ENCODE data around the gene SLC29A3. TPM values are rescaled to one million over a fixed set of nuclear protein-coding genes. Genes with fewer than 3 reads are reported as not detected.

The SLC29A3 gene
- total RNA-seq, 1 experiment from 2014 or later, result 4.4 TPM

- Histone ChIP-seq H3K9ac (ENCODE audit: low read length) (no peak overlapping the region), H3K9me2 (replicated peaks; ENCODE audit: low read length) (no peaks in the 10 kb centered on the region)
- CTCF ChIA-PET, result no interaction called here
Measured at GRCh38 chr10:71288461-71288860, 30.6 kb upstream of the SLC29A3 start.

GRCh38 chr10:71289421-71290130, 29.5 kb upstream of the SLC29A3 start:
- no peak overlapping the region for H3K27ac ChIP-seq (ENCODE audit: low read length)
- no peaks in the 10 kb centered on the region for H3K27me3 ChIP-seq (ENCODE audit: low read length)
- H3K79me2 ChIP-seq (ENCODE audit: low read length), result no peaks in the 10 kb centered on the region
- H3K4me3 ChIP-seq (ENCODE audit: low read length), result no peak overlapping the region
- BruUV-seq (replicated peaks), result no TSS peak
- H4K20me1 ChIP-seq (ENCODE audit: low read length), result no peaks in the 10 kb centered on the region
- no peak overlapping the region for H3K4me2 ChIP-seq (ENCODE audit: low read length)
- ATAC-seq, result no peak
- ChIA-PET POLR2A (ENCODE audit: unreplicated experiment) (no interaction called here), CTCF (no interaction called here)
- H3K36me3 ChIP-seq (ENCODE audit: low read depth, low read length), result no peaks in the 10 kb centered on the region
- no peaks in the 10 kb centered on the region for H3K4me1 ChIP-seq (ENCODE audit: insufficient read depth, low read length)
- no peak for DNase-seq
- H3K9me3 ChIP-seq (ENCODE audit: low read length), result no peaks in the 10 kb centered on the region
- no peak for TF ChIP-seq EZH2 (IDR thresholded peaks at IDR 0.05; ENCODE audit: low read length, unreplicated experiment)
- no peak for TF ChIP-seq EZH2phosphoT487 (IDR thresholded peaks at IDR 0.05; ENCODE audit: borderline replicate concordance, low read length)
- no peak for TF ChIP-seq CTCF (conservative IDR thresholded peaks at IDR 0.05; ENCODE audit: low read depth, low read length)
- no peaks in the 10 kb centered on the region for H3K9me2 ChIP-seq (replicated peaks; ENCODE audit: low read length)
- no peak overlapping the region for H2AFZ ChIP-seq (ENCODE audit: low read length)
- no peak overlapping the region for H3K9ac ChIP-seq (ENCODE audit: low read length)
- no peaks in the 10 kb centered on the region for H3F3A ChIP-seq (ENCODE audit: low read length, unreplicated experiment)
- intact Hi-C loops (cut with micrococcal nuclease), result no loop called here

More at GRCh38 chr10:71288461-71288860, 30.6 kb upstream of the SLC29A3 start:
- POLR2A ChIA-PET (ENCODE audit: unreplicated experiment), result no interaction called here
- Histone ChIP-seq H3K9me3 (ENCODE audit: low read length) (no peaks in the 10 kb centered on the region), H3K4me1 (ENCODE audit: insufficient read depth, low read length) (no peaks in the 10 kb centered on the region), H3K27me3 (ENCODE audit: low read length) (no peaks in the 10 kb centered on the region), H3K36me3 (ENCODE audit: low read depth, low read length) (no peaks in the 10 kb centered on the region), H2AFZ (ENCODE audit: low read length) (no peak overlapping the region), H3F3A (ENCODE audit: low read length, unreplicated experiment) (no peaks in the 10 kb centered on the region), H3K4me3 (ENCODE audit: low read length) (no peak overlapping the region), H3K4me2 (ENCODE audit: low read length) (no peak overlapping the region), H4K20me1 (ENCODE audit: low read length) (no peaks in the 10 kb centered on the region), H3K79me2 (ENCODE audit: low read length) (no peaks in the 10 kb centered on the region), H3K27ac (ENCODE audit: low read length) (no peak overlapping the region)
- ATAC-seq (no peak), DNase-seq (no peak)
- intact Hi-C loops (cut with micrococcal nuclease), result no loop called here
- TF ChIP-seq CTCF (conservative IDR thresholded peaks at IDR 0.05; ENCODE audit: low read depth, low read length) (no peak), EZH2phosphoT487 (IDR thresholded peaks at IDR 0.05; ENCODE audit: borderline replicate concordance, low read length) (no peak), EZH2 (IDR thresholded peaks at IDR 0.05; ENCODE audit: low read length, unreplicated experiment) (no peak)
- no TSS peak for BruUV-seq (replicated peaks)

GRCh38 chr10:71290331-71290730, 28.7 kb upstream of the SLC29A3 start:
- no peak for ATAC-seq
- ChIA-PET POLR2A (ENCODE audit: unreplicated experiment) (no interaction called here), CTCF (no interaction called here)
- no peaks in the 10 kb centered on the region for H4K20me1 ChIP-seq (ENCODE audit: low read length)
- TF ChIP-seq EZH2 (IDR thresholded peaks at IDR 0.05; ENCODE audit: low read length, unreplicated experiment) (no peak), CTCF (conservative IDR thresholded peaks at IDR 0.05; ENCODE audit: low read depth, low read length) (no peak), EZH2phosphoT487 (IDR thresholded peaks at IDR 0.05; ENCODE audit: borderline replicate concordance, low read length) (no peak)
- H3K4me1 ChIP-seq (ENCODE audit: insufficient read depth, low read length), result no peaks in the 10 kb centered on the region
- H3K9ac ChIP-seq (ENCODE audit: low read length), result no peak overlapping the region
- no peak overlapping the region for H3K27ac ChIP-seq (ENCODE audit: low read length)
- DNase-seq, result no peak
- H3K4me2 ChIP-seq (ENCODE audit: low read length), result no peak overlapping the region
- no peaks in the 10 kb centered on the region for H3K79me2 ChIP-seq (ENCODE audit: low read length)
- intact Hi-C loops (cut with micrococcal nuclease), result no loop called here
- H3K9me3 ChIP-seq (ENCODE audit: low read length), result no peaks in the 10 kb centered on the region
- H3K36me3 ChIP-seq (ENCODE audit: low read depth, low read length), result no peaks in the 10 kb centered on the region
- no peaks in the 10 kb centered on the region for H3K27me3 ChIP-seq (ENCODE audit: low read length)
- no TSS peak for BruUV-seq (replicated peaks)
- no peak overlapping the region for H2AFZ ChIP-seq (ENCODE audit: low read length)
- H3K9me2 ChIP-seq (replicated peaks; ENCODE audit: low read length), result no peaks in the 10 kb centered on the region
- H3K4me3 ChIP-seq (ENCODE audit: low read length), result no peak overlapping the region
- no peaks in the 10 kb centered on the region for H3F3A ChIP-seq (ENCODE audit: low read length, unreplicated experiment)
